ENCODE results near the gene GPR137C. TPM values are rescaled to one million over a fixed set of nuclear protein-coding genes. Genes with fewer than 3 reads are reported as not detected.

The GPR137C gene
- total and polyA plus RNA-seq, 10 of the 15 experiments (the other 5 are each of a cell fraction or from before 2014, with no cell fraction given), result 0.03 to 0.72 (median 0.22) TPM

DNA sequence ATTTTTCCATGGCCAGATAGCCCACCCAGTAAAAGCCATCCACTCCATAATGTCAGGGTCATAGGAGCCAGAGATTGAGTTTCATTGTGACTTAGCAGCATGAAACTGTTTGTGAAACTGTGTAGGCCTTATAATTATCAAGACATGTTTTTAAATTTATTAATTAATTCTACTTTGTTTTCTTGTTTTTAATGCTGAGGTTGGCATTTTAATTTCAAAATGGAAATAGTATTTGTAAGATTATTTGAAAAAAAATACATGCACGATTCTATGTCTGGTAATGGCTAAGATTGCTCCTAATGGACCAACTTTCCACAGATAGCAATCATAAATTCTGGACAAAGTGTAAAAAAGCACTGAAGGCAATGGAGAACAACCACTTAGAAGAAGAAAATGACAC, 67.1 kb downstream of the GPR137C start:
- TF ChIP-seq RELA (IDR thresholded peaks at IDR 0.05; ENCODE audit: borderline replicate concordance, partially characterized antibody) (no peak), ASH2L (IDR thresholded peaks at IDR 0.05; ENCODE audit: borderline replicate concordance, low read depth) (no peak), CHD4 (IDR thresholded peaks at IDR 0.05) (no peak), STAT3 (IDR thresholded peaks at IDR 0.05; ENCODE audit: low read depth, low read length) (no peak), FOXM1 (IDR thresholded peaks at IDR 0.05; ENCODE audit: low read depth, low read length) (no peak), MYC (IDR thresholded peaks at IDR 0.05; ENCODE audit: insufficient read depth, insufficient read length, insufficient replicate concordance, low read length, severe bottlenecking) (no peak), PAX8 (IDR thresholded peaks at IDR 0.05) (no peak), MEF2B (IDR thresholded peaks at IDR 0.05; ENCODE audit: partially characterized antibody, poor library complexity, severe bottlenecking) (no peak)
- TF ChIP-seq, protein P1, sequence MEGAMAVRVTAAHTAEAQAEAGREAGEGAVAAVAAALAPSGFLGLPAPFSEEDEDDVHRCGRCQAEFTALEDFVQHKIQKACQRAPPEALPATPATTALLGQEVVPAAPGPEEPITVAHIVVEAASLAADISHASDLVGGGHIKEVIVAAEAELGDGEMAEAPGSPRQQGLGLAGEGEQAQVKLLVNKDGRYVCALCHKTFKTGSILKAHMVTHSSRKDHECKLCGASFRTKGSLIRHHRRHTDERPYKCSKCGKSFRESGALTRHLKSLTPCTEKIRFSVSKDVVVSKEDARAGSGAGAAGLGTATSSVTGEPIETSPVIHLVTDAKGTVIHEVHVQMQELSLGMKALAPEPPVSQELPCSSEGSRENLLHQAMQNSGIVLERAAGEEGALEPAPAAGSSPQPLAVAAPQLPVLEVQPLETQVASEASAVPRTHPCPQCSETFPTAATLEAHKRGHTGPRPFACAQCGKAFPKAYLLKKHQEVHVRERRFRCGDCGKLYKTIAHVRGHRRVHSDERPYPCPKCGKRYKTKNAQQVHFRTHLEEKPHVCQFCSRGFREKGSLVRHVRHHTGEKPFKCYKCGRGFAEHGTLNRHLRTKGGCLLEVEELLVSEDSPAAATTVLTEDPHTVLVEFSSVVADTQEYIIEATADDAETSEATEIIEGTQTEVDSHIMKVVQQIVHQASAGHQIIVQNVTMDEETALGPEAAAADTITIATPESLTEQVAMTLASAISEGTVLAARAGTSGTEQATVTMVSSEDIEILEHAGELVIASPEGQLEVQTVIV (IDR thresholded peaks at IDR 0.05; ENCODE audit: borderline replicate concordance, partially characterized antibody), result no peak
- TF ChIP-seq, protein P2, sequence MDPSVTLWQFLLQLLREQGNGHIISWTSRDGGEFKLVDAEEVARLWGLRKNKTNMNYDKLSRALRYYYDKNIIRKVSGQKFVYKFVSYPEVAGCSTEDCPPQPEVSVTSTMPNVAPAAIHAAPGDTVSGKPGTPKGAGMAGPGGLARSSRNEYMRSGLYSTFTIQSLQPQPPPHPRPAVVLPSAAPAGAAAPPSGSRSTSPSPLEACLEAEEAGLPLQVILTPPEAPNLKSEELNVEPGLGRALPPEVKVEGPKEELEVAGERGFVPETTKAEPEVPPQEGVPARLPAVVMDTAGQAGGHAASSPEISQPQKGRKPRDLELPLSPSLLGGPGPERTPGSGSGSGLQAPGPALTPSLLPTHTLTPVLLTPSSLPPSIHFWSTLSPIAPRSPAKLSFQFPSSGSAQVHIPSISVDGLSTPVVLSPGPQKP (IDR thresholded peaks at IDR 0.05; ENCODE audit: low read depth, low read length), result no peak
- TF ChIP-seq, protein P3, sequence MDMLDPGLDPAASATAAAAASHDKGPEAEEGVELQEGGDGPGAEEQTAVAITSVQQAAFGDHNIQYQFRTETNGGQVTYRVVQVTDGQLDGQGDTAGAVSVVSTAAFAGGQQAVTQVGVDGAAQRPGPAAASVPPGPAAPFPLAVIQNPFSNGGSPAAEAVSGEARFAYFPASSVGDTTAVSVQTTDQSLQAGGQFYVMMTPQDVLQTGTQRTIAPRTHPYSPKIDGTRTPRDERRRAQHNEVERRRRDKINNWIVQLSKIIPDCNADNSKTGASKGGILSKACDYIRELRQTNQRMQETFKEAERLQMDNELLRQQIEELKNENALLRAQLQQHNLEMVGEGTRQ (IDR thresholded peaks at IDR 0.05; ENCODE audit: borderline replicate concordance, low read depth, low read length), result no peak

More for the DNA sequence above, 67.1 kb downstream of the GPR137C start:
- intact Hi-C loops (cut with micrococcal nuclease; ENCODE audit: unreplicated experiment) (no loop called here), in situ Hi-C loops (cut with MboI) (no loop called here)
- ChIA-PET POLR2A (interaction anchor here (0.6 kb wide), 1 partner anchor 493 kb away, joined by 4 read pairs; no protein-coding TSS in a partner anchor), SMC1A (ENCODE audit: uncharacterized antibody, unreplicated experiment) (interaction anchor here (1.4 kb wide), 1 partner anchor 21 kb away, joined by 3 read pairs; no protein-coding TSS in a partner anchor), CTCF (interaction anchor here (1.0 kb wide), 1 partner anchor 320 kb away, joined by 3 read pairs; no protein-coding TSS in a partner anchor), RAD21 (ENCODE audit: unreplicated experiment) (no interaction called here)
- no peaks in the 10 kb centered on the region for H3K36me3 ChIP-seq (ENCODE audit: control insufficient read depth in 2 of 2, insufficient read depth in 2 of 2, low read length in 1 of 2)
- H2AFZ ChIP-seq (ENCODE audit: control insufficient read depth, low read depth, low read length), result no peak overlapping the region
- H3K27me3 ChIP-seq (replicated peaks in 1 of 2; ENCODE audit: control insufficient read depth in 2 of 2, insufficient read depth in 2 of 2, low read length in 1 of 2), result no peaks in the 10 kb centered on the region
- WGBS (ENCODE audit: insufficient coverage, insufficient replicate concordance, low lambda C conversion rate, missing lambda C conversion rate), result 78% methylated on average over 1 of the region's 1 CpG
- no peak for ATAC-seq
- FAIRE-seq, result no peak
- no peaks in the 10 kb centered on the region for H4K20me1 ChIP-seq (ENCODE audit: control insufficient read depth, insufficient read depth)
- H3K27ac ChIP-seq (ENCODE audit: control insufficient read depth, insufficient read depth), result no peak overlapping the region
- no peaks in the 10 kb centered on the region for H3K79me2 ChIP-seq (ENCODE audit: control insufficient read depth, insufficient read depth, low read length)
- no peaks in the 10 kb centered on the region for H3K4me1 ChIP-seq (ENCODE audit: control insufficient read depth, insufficient read depth, low read length)
- BruUV-seq (replicated peaks), result no TSS peak
- H3K4me2 ChIP-seq (ENCODE audit: control insufficient read depth, insufficient read depth), result no peak overlapping the region
- H3K4me3 ChIP-seq, result no peak overlapping the region
- DNase-seq (ENCODE audit: low read depth, low spot score), result no peak
- H3K9ac ChIP-seq (ENCODE audit: control insufficient read depth, insufficient read depth, low read length), result no peak overlapping the region
- no peaks in the 10 kb centered on the region for H3K9me3 ChIP-seq (replicated peaks; ENCODE audit: control insufficient read depth, insufficient read depth, low read length)

Measured in GM12878 (cell line).